GM12878 (cell line): ENCODE measurements around the gene ZNF574. TPM values are rescaled to one million over a fixed set of nuclear protein-coding genes. Genes with fewer than 3 reads are reported as not detected.

ENCODE experiments used
- ATAC-seq: fragments of 200-7000 bp; cut with Tn5 transposase; 3 replicates; pipeline ENCODE4 v1.9.1; 2020; ENCODE audit warnings: mild to moderate bottlenecking, moderate library complexity
- BruUV-seq: library from RNA; stranded (reverse); fragments of 400-500 nt; replicated peaks from 2 replicates; lab custom pipeline; 2021; lab: Mats Ljungman, UMichigan
- CTCF ChIA-PET: fragments of 300-600 bp; sonication (Branson Sonifier 250); formaldehyde crosslinking; extraction: SDS; loops from one replicate; lab custom pipeline; 2021; ENCODE audit warnings: inconsistent platforms; lab: Yijun Ruan, JAX
- POLR2A ChIA-PET: fragments of 350-600 bp; formaldehyde crosslinking; extraction: SDS; loops from one replicate; lab custom pipeline; 2021; ENCODE audit warnings: inconsistent platforms; lab: Charles Lee
- RAD21 ChIA-PET: fragments of 300-600 bp; sonication (Branson Sonifier 250); formaldehyde crosslinking; loops from one replicate; lab custom pipeline; 2023; ENCODE audit warnings: antibody characterized with exemption; ENCODE audit not compliant: unreplicated experiment; lab: Charles Lee
- SMC1A ChIA-PET: fragments of 300-600 bp; sonication (Branson Sonifier 250); formaldehyde crosslinking; loops from one replicate; lab custom pipeline; 2023; ENCODE audit not compliant: unreplicated experiment, uncharacterized antibody; lab: Charles Lee
- DNase-seq: peaks from one replicate; pipeline ENCODE4 v3.0.0-alpha.2; 2011; ENCODE audit warnings: low read depth, low spot score
- FAIRE-seq: peaks from 3 replicates; lab custom pipeline; 2011; peaks lifted over from hg19 to GRCh38; lab: Jason Lieb, UNC
- H2AFZ ChIP-seq: 2 replicates; pipeline ENCODE4 v1.6.0; 2011; ENCODE audit warnings: low read depth, low read length, control low read depth; ENCODE audit not compliant: control insufficient read depth
- H3K27ac ChIP-seq: 2 replicates; pipeline ENCODE4 v1.5.1; 2011; ENCODE audit warnings: control low read depth; ENCODE audit not compliant: control insufficient read depth, insufficient read depth
- H3K27me3 ChIP-seq, 2 experiments: replicated peaks in 1 of 2; 2 replicates each; pipeline versions ENCODE4 v1.6.0 to v1.6.1; 2011; ENCODE audit warnings: low read length in 1 of 2; ENCODE audit not compliant: control insufficient read depth in 2 of 2, insufficient read depth in 2 of 2
- H3K36me3 ChIP-seq, 2 experiments: 2 replicates each; pipeline ENCODE4 v1.5.1; 2011; ENCODE audit warnings: low read length in 1 of 2; ENCODE audit not compliant: control insufficient read depth in 2 of 2, insufficient read depth in 2 of 2
- H3K4me1 ChIP-seq: 2 replicates; pipeline ENCODE4 v1.6.1; 2011; ENCODE audit warnings: mild to moderate bottlenecking, low read length, moderate library complexity, mixed read lengths; ENCODE audit not compliant: control insufficient read depth, insufficient read depth
- H3K4me2 ChIP-seq: 2 replicates; pipeline ENCODE4 v1.6.0; 2011; ENCODE audit warnings: control low read depth; ENCODE audit not compliant: control insufficient read depth, insufficient read depth
- H3K4me3 ChIP-seq: fragments of 200-600 bp; sonication (generic); 2 replicates; pipeline ENCODE4 v1.5.1; 2016
- H3K79me2 ChIP-seq: 2 replicates; pipeline ENCODE4 v1.6.0; 2011; ENCODE audit warnings: low read length; ENCODE audit not compliant: control insufficient read depth, insufficient read depth
- H3K9ac ChIP-seq: 2 replicates; pipeline ENCODE4 v1.8.0; 2011; ENCODE audit warnings: low read length, control low read depth, mixed read lengths; ENCODE audit not compliant: control insufficient read depth, insufficient read depth
- H3K9me3 ChIP-seq: replicated peaks from 3 replicates; pipeline ENCODE4 v1.5.1; 2011; ENCODE audit warnings: mild to moderate bottlenecking, low read length; ENCODE audit not compliant: control insufficient read depth, insufficient read depth
- H4K20me1 ChIP-seq: 2 replicates; pipeline ENCODE4 v1.6.0; 2011; ENCODE audit not compliant: control insufficient read depth, insufficient read depth
- CBFB ChIP-seq: IDR thresholded peaks from 2 replicates; pipeline ENCODE4 v1.6.1; 2016; ENCODE audit warnings: antibody characterized with exemption, low read depth
- CHD4 ChIP-seq: fragments of 200-600 bp; sonication (generic); IDR thresholded peaks from 2 replicates; pipeline ENCODE4 v1.6.1; 2016; ENCODE audit warnings: mild to moderate bottlenecking
- ETV6 ChIP-seq, 2 experiments: fragments of 450-650 bp in 1 of 2; IDR thresholded peaks in 1 of 2; conservative IDR thresholded peaks in 1 of 2; 2 replicates each; pipeline ENCODE4 v1.6.1; 2014; ENCODE audit warnings: antibody characterized with exemption in 1 of 2, borderline replicate concordance in 1 of 2, low read depth in 1 of 2, mild to moderate bottlenecking in 1 of 2, moderate library complexity in 1 of 2
- GABPA ChIP-seq: IDR thresholded peaks from 2 replicates; pipeline ENCODE4 v1.6.1; 2014; ENCODE audit warnings: antibody characterized with exemption, low read depth, mild to moderate bottlenecking, inconsistent platforms
- IKZF2 ChIP-seq, 2 experiments: fragments of 450-650 bp; IDR thresholded peaks; 2 replicates each; pipeline ENCODE4 v1.6.1; 2017; ENCODE audit warnings: mild to moderate bottlenecking in 2 of 2, moderate library complexity in 2 of 2
- LARP7 ChIP-seq: fragments of 450-650 bp; IDR thresholded peaks from 2 replicates; pipeline ENCODE4 v1.6.1; 2017; ENCODE audit warnings: mild to moderate bottlenecking
- MEF2A ChIP-seq: IDR thresholded peaks from 2 replicates; pipeline ENCODE4 v1.6.1; 2011; ENCODE audit warnings: low read depth, mild to moderate bottlenecking, low read length, moderate library complexity; ENCODE audit not compliant: insufficient read depth
- MTA3 ChIP-seq: IDR thresholded peaks from 2 replicates; pipeline ENCODE4 v1.6.1; 2012; ENCODE audit warnings: low read length, inconsistent platforms, borderline replicate concordance
- MYC ChIP-seq: IDR thresholded peaks from 2 replicates; pipeline ENCODE4 v1.6.1; 2011; ENCODE audit warnings: mild to moderate bottlenecking, low read length, moderate library complexity, inconsistent platforms; ENCODE audit not compliant: insufficient read depth, insufficient replicate concordance, insufficient read length, severe bottlenecking
- NR2C2 ChIP-seq: IDR thresholded peaks from 2 replicates; pipeline ENCODE4 v1.6.1; 2011; ENCODE audit warnings: borderline replicate concordance, low read depth; ENCODE audit not compliant: control insufficient read depth, insufficient read length
- PAX5 ChIP-seq: IDR thresholded peaks from 2 replicates; pipeline ENCODE4 v1.6.1; 2011; ENCODE audit warnings: low read depth, low read length, borderline replicate concordance
- PAX8 ChIP-seq: fragments of 450-650 bp; IDR thresholded peaks from 2 replicates; pipeline ENCODE4 v1.6.1; 2017; ENCODE audit warnings: mild to moderate bottlenecking, moderate library complexity
- SKIL ChIP-seq: fragments of 450-650 bp; IDR thresholded peaks from 2 replicates; pipeline ENCODE4 v1.6.1; 2017; ENCODE audit warnings: mild to moderate bottlenecking, low read depth, inconsistent platforms; ENCODE audit not compliant: poor library complexity, severe bottlenecking
- STAT1 ChIP-seq: fragments of 450-650 bp; conservative IDR thresholded peaks from 2 replicates; pipeline ENCODE4 v1.6.1; 2014; ENCODE audit warnings: antibody characterized with exemption, mild to moderate bottlenecking
- USF2 ChIP-seq: IDR thresholded peaks from 2 replicates; pipeline ENCODE4 v1.6.1; 2011; ENCODE audit warnings: low read depth, low read length, improper control_type of control experiment, borderline replicate concordance
- ZNF384 ChIP-seq: IDR thresholded peaks from 2 replicates; pipeline ENCODE4 v1.6.1; 2012; ENCODE audit warnings: low read depth, mild to moderate bottlenecking, low read length, improper control_type of control experiment, borderline replicate concordance
- WGBS: methylation state at CpG from one replicate; pipeline ENCODE4 v1.1.6; 2016; ENCODE audit warnings: low lambda C conversion rate; ENCODE audit not compliant: insufficient replicate concordance, insufficient coverage; ENCODE audit errors: missing lambda C conversion rate; 5-methylcytosine and 5-hydroxymethylcytosine counted together
- in situ Hi-C: fragments of 300-500 bp; cut with MboI; formaldehyde crosslinking; loops from 9 replicates; pipeline ENCODE4 v1.14.3; 2018; ENCODE audit warnings: mixed read lengths
- intact Hi-C: fragments of 100-400 bp; cut with micrococcal nuclease; formaldehyde crosslinking; loops from one replicate; pipeline ENCODE4 v1.14.2; 2022; ENCODE audit not compliant: unreplicated experiment
- polyA plus RNA-seq, 11 experiments: library from polyadenylated mRNA; depleted of rRNA in 4 of 11; unstranded in 6 of 11; stranded (reverse) in 5 of 11; fragments of >200 nt; fragmentation: Nextera tagmentation in 4 of 11; fragmentation: Illumina TruSeq in 1 of 11; extraction: Ambion mirVana in 4 of 11; extraction: Trizol in 1 of 11; gene quantifications; 1 replicate in 1 of 11; 2 replicates in 10 of 11; pipeline versions ENCODE4 v1.2.1 to v1.2.3, GENCODE V29; 2011 to 2016; ENCODE audit warnings: inconsistent platforms in 2 of 11, missing spikeins in 2 of 11, low read depth in 1 of 11
- total RNA-seq, 4 experiments: library from RNA; depleted of rRNA in 3 of 4; stranded (reverse); fragments of >200 nt in 3 of 4; fragmentation: Illumina TruSeq in 1 of 4; extraction: Trizol in 1 of 4; gene quantifications; 2 replicates each; pipeline versions ENCODE4 v1.2.1 to v1.2.3, GENCODE V29; 2013 to 2021
- TF ChIP-seq, protein P1 (sequence below): fragments of 450-650 bp; formaldehyde crosslinking; IDR thresholded peaks from 2 replicates; pipeline ENCODE4 v1.4.0; 2022; ENCODE audit warnings: mild to moderate bottlenecking, moderate library complexity

ZNF574 gene
- total and polyA plus RNA-seq, 10 of the 15 experiments (the other 5 are each of a cell fraction or from before 2014, with no cell fraction given) = 0.32 to 25.6 (median 11.4) TPM

- no peak for TF ChIP-seq NR2C2
- no peak for TF ChIP-seq LARP7
- no peak for TF ChIP-seq PAX5
These were observed 22.8 kb downstream of the ZNF574 start (continued) for GRCh38 chr19:42098781-42099180.

GRCh38 chr19:42099336-42099925, 23.5 kb downstream of the ZNF574 start:
- CTCF ChIA-PET = interaction anchor here (0.6 to 1.3 kb wide), 4 partner anchors 9 to 296 kb away, joined by 3 to 7 read pairs (median 3); no protein-coding TSS in a partner anchor
- DNase-seq (no peak), FAIRE-seq (no peak), ATAC-seq (no peak)
- Histone ChIP-seq H4K20me1 (no peaks in the 10 kb centered on the region), H2AFZ (no peak overlapping the region), H3K9ac (no peak overlapping the region), H3K4me2 (no peak overlapping the region), H3K27me3 (no peaks in the 10 kb centered on the region), H3K9me3 (no peaks in the 10 kb centered on the region), H3K79me2 (no peaks in the 10 kb centered on the region), H3K27ac (no peak overlapping the region), H3K4me3 (no peak overlapping the region), H3K36me3 (peaks cover 28 to 35% of the 10 kb centered on the region in 2 experiments), H3K4me1 (no peaks in the 10 kb centered on the region)
- SMC1A ChIA-PET = interaction anchor here (1.0 kb wide), 1 partner anchor 15 kb away, joined by 3 read pairs; no protein-coding TSS in a partner anchor
- in situ Hi-C loops (no loop called here), intact Hi-C loops (no loop called here)
- TF ChIP-seq GABPA (no peak), SKIL (no peak), PAX8 (no peak), ETV6 (conservative IDR thresholded peaks at IDR 0.05 in 1 of 2, IDR thresholded peaks at IDR 0.05 in 1 of 2; ENCODE audit: borderline replicate concordance in 1 of 2, low read depth in 1 of 2) (no peak), STAT1 (no peak), ZNF384 (no peak), CBFB (no peak), CHD4 (no peak), MEF2A (no peak), IKZF2 (IDR thresholded peaks at IDR 0.05) (no peak), USF2 (no peak), MTA3 (no peak), MYC (no peak)
- TF ChIP-seq, protein P1, sequence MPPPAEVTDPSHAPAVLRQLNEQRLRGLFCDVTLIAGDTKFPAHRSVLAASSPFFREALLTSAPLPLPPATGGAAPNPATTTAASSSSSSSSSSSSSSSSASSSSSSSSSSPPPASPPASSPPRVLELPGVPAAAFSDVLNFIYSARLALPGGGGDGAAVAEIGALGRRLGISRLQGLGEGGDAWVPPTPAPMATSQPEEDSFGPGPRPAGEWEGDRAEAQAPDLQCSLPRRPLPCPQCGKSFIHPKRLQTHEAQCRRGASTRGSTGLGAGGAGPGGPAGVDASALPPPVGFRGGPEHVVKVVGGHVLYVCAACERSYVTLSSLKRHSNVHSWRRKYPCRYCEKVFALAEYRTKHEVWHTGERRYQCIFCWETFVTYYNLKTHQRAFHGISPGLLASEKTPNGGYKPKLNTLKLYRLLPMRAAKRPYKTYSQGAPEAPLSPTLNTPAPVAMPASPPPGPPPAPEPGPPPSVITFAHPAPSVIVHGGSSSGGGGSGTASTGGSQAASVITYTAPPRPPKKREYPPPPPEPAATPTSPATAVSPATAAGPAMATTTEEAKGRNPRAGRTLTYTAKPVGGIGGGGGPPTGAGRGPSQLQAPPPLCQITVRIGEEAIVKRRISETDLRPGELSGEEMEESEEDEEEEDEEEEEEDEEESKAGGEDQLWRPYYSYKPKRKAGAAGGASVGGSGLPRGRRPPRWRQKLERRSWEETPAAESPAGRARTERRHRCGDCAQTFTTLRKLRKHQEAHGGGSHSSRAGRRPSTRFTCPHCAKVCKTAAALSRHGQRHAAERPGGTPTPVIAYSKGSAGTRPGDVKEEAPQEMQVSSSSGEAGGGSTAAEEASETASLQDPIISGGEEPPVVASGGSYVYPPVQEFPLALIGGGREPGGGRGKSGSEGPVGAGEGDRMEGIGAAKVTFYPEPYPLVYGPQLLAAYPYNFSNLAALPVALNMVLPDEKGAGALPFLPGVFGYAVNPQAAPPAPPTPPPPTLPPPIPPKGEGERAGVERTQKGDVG (CRISPR knock-in tag) = no peak
- POLR2A ChIA-PET = no interaction called here
- 66% methylated on average over 6 of the region's 6 CpGs for WGBS
- no TSS peak for BruUV-seq
- RAD21 ChIA-PET = no interaction called here
